ENCODE measurements around the gene TRIM16. TPM values are rescaled to one million over a fixed set of nuclear protein-coding genes. Genes with fewer than 3 reads are reported as not detected.
"Not testable (repeated sequence)": the region's sequence is repeated elsewhere in the genome, so short reads cannot be mapped to it uniquely, and the experiment has no call there.

Gene TRIM16
- total RNA-seq, 1 donor from 2014 or later = 66.3 TPM

- intact Hi-C loops (cut with DNase I); H3K4me1 ChIP-seq; H3K9me3 ChIP-seq; H3K27me3 ChIP-seq; DNase-seq (ENCODE audit: extremely low spot score in 2 of 2); H3K4me3 ChIP-seq; H3K27ac ChIP-seq; H3K36me3 ChIP-seq: not testable (repeated sequence)
These were observed 100.8 kb downstream of the TRIM16 start for GRCh38 chr17:15583313-15583712.

DNA sequence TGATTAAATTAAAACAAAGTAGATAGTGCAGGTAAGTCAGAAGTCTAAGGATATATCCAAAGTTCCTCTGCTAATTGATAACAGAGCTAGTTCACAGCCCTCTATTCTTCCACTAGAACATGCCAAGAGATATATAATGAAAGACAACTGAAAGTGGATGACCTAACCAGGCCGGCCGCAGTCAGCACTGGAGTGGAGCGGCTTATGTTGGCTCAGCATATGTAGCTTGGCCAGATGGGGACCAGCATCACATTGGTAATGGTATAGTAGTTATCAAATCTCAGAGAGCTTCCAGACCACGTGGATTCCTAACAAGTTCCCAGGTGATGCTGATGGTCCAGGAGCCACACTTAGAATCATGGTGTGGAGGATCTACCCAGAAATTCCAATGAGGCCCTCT is 102.6 kb downstream of the TRIM16 start:
- intact Hi-C loops (cut with DNase I) = not testable (repeated sequence)

More for the DNA sequence above, 102.6 kb downstream of the TRIM16 start:
- not testable (repeated sequence) for H3K4me3 ChIP-seq; H3K36me3 ChIP-seq; H3K27me3 ChIP-seq; DNase-seq (ENCODE audit: extremely low spot score in 2 of 2); H3K27ac ChIP-seq; H3K9me3 ChIP-seq; H3K4me1 ChIP-seq

Small RNA genes within 50 kb of the gene (small RNA-seq; reads per million reads assigned to genes)
- gene AC005838.1 (not detected), gene ZNF29P (not detected)

Other genes starting within 250 kb of the TRIM16 start
- gene CDRT4, start 216.7 kb downstream of the TRIM16 start, total RNA-seq = 4.2 TPM
- 30.2 TPM for gene TVP23C, start 120.8 kb downstream of the TRIM16 start, total RNA-seq
- gene FBXW10B, start 64.6 kb downstream of the TRIM16 start, total RNA-seq = 6.9 TPM
- 13.3 TPM for gene ZNF286A, start 15.4 kb upstream of the TRIM16 start, total RNA-seq
- gene TBC1D26, start 48.0 kb upstream of the TRIM16 start, total RNA-seq = 4.2 TPM

Data from vagina (tissue), 2 donors.